NCI-H748 (cell line): ENCODE data around the gene NOP10.
"Not testable (repeated sequence)": the region's sequence is repeated elsewhere in the genome, so short reads cannot be mapped to it uniquely, and the experiment has no call there.

Experiments
- DNase-seq: peaks from one replicate; lab custom pipeline; 2025; ENCODE audit not compliant: unreplicated experiment; lab: John Stamatoyannopoulos, UW

NOP10 gene

DNA sequence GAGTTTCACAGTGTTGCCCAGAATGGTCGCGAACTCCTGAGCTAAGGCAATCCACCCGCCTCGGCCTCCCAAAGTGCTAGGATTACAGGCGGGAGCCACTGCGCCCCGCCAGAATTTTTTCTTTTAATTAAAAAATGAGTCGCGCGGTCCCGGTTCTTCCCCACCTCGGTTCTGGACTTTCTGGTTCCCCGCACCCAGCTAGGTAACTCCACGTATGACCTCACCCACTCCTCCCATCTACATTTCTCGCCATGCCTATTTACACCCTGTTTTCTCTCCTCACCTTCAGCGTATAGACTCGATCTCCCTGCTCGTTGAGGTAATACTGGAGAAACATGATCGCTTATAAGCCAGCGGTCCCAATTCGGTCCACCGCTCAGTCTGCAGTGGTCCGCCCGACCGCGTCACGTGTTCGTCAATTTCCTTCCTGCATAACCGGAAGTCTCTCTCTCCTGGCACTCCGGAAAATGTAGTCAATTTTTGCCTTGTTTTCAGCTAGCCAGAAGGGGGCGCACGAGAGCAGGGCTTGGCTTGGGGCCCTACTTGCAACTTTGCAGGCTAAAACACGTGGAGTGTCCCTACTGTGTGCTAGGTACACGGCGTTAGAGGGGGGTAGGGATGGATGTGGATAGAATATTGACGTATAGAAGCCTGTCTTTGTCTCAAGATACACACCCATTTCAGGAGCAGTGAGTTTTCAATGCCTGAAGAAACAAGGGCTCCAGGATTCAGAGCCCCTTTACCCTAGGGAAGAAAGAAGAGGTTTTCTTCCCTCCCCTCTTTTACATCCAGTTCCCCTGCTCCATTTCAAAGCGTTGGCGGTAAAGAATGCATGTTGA lies at the start of gene NOP10, which contains the start of gene NUTM1:
TSS of gene NOP10 (minus strand) at position 400 of the 839 bp plus-strand sequence. CDS start at position 337, 63 bp downstream.
TSS of gene NUTM1 (plus strand) at position 579 of the 839 bp plus-strand sequence. CDS start 382 bp downstream, outside the sequence.
- DNase-seq, result peak; percentile 90

DNA sequence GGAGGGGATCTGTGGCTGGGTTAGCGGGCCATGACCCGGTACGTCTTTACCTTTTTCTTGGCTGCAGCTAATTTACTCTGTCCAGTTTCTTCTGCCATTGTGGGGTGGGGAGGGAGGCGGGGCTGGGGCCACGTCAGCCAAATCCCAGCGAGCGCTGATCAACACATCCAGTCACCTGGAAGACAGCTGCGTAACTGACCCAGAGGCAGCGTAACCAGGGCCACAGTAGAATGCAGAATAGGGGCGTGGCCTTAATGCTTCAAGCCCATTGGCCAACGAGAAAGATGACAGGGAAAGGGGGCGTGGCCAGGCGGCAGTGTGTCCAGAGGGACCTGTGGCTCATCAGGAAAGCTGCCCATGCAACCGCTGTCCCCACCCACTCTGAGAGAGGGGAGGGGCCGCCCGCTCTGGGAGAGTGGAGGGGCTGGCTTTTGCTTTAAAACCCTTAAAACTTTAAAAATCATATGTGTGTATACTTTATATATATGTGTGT lies 46.7 kb upstream of the NOP10 start:
- not testable (repeated sequence) for DNase-seq

DNA sequence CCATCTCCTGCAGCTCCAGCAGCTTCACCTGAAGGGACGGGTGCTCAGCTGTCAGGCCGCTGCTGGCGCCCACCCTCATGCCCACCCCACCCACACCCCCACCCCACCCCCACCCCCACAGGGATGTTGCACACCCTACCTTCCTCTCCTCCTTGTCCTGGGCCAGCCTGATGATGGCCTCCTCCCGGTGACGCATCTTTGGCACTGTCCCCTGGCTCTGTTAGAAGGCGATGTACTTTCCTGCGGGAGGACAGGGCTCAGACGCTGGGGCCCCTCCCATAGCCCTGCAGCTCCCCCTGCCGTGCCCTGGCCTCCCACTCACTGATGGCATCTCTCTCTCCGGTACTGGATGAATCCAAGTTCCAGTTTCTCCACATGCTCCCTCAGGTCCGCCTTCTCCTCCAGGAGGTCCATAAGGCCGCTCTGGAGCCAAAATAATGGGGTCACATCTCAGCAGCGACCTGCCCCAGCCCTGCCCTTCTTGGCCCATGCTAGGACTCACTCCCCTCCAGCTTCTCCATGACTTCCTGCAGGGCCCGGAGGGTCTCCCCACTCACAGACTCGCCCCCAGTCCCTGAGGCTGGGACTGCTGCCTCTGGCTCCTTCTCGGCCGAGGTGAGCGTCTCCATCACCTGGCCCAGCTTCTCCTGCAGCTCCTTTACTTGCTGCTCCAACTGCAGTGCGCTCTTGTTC lies 39.0 kb upstream of the NOP10 start:
- not testable (repeated sequence) for DNase-seq

DNA sequence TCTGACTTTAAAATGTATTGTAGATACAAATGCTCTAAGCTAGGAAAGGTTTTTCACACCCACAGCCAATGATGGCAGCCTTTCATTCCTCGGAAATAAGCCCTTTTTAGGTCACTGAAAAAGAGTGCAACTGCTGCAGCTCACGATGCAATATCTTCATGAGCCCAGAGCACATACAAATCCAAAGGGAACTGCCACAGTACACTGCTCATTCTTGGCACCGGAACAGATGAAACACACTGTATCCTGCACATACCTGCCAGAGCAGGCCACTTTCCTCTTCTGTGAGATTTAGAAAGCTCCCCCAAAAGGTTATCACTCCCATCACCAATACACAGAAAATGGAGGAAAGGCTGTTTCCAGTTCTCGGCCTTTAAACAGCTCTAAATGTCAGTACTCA lies 37.6 kb upstream of the NOP10 start:
- DNase-seq, result not testable (repeated sequence)

DNA sequence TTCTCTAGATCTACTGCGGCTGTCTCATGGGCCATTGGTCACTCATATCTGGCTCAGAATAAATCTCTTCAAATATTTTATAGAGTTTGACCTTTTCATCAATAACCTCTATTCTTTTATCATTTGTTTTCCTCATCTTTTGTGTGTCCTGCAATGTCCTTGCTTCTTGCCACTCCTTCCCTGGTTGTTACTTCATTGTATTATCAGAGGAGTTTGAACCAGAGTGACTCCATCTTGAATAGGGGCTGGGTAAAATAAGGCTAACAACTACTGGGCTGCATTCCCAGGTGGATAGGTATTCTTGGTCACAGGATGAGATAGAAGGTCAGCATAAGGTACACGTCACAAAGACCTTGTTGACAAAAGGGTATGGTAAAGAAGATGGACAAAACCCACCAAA lies 33.9 kb upstream of the NOP10 start:
- DNase-seq, result no peak

DNA sequence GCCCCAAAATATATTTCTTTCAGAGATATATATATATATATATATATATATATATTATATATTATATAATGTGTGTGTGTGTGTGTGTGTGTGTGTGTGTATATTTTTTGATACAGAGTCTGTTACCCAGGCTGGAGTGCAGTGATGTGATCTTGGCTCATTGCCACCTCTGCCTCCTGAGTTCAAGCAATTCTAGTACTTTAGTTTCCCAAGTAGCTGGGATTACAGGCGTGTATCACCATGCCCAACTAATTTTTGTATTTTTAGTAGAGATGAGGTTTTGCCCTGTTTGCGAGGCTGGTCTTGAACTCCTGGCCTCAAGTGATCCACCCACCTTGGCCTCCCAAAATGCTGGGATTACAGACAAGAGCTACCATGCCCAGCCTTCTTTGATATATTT lies 32.6 kb upstream of the NOP10 start:
- not testable (repeated sequence) for DNase-seq

DNA sequence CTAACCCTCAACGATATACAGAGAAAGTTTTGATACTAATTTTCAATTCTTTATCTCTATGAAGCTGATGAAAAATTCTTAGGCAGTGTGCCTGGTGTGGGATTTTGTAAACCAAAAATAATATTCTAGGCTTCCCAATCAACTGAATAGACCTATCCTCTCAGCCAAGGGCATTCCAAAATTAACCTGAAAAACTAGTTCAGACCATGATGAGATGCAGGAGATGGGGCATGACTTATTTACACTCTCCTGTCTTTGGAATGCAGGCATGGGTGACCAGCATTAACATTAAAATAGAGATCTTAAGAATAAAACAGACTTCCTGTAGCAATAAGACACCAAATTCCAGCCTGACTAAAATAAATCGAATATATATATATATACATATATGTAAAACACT lies 31.9 kb upstream of the NOP10 start:
- DNase-seq, result no peak

DNA sequence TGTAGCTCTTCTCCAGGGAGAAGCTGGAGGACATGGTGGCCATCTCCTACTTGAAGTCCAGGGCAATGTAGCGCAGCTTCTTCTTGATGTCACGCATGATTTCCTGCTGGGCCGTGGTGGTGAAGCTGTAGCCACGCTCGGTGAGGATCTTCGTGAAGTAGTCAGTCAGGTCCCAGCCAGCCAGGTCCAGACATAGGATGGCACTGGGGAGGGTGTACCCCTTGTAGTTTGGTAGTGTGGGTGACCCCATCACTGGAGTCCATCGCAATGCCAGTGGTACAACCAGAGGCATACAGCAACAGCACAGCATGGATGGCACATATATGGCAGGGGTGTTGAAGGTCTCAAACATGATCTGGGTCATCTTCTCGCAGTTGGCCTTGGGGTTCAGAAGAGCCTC lies 31.0 kb upstream of the NOP10 start:
- no peak for DNase-seq

DNA sequence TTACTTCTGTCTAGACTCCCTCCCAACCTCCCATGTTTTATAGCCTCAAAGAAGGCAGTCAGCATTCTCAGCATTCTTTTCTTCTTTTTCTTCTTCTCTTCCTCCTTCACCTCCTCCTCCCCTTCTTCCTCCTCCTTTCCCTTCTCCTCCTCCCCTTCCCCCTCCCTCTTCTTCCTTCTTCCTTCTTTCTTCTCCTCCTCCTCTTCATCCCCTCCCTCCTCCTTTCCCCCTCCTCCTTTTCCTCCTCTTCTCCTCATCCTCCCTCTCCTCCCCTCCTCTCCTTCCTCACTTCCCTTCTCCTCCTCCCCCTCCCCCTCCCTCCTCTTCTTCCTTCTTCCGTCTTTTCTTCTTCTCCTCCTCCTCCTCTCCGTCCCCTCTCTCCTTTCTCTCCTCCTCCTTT lies 27.7 kb upstream of the NOP10 start:
- DNase-seq, result no peak

DNA sequence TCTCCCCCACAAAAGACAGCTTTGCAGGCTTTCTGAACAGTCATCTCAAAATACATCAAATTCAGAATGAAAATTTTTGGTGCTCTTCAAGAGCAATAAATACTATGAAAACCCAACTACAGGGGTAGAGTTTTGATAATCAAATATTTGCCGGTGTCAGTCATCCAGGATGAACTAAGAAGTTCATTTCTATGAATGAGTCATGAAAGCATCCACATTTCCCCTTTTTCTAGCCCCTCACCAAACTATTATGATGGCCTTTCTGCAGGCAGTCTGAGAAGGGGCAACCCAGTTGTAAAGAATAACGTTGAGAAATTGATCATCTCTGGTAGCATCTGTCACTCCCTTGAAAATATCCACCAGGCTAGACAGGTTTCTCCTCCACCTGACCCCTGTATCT lies 27.2 kb upstream of the NOP10 start:
- no peak for DNase-seq

DNA sequence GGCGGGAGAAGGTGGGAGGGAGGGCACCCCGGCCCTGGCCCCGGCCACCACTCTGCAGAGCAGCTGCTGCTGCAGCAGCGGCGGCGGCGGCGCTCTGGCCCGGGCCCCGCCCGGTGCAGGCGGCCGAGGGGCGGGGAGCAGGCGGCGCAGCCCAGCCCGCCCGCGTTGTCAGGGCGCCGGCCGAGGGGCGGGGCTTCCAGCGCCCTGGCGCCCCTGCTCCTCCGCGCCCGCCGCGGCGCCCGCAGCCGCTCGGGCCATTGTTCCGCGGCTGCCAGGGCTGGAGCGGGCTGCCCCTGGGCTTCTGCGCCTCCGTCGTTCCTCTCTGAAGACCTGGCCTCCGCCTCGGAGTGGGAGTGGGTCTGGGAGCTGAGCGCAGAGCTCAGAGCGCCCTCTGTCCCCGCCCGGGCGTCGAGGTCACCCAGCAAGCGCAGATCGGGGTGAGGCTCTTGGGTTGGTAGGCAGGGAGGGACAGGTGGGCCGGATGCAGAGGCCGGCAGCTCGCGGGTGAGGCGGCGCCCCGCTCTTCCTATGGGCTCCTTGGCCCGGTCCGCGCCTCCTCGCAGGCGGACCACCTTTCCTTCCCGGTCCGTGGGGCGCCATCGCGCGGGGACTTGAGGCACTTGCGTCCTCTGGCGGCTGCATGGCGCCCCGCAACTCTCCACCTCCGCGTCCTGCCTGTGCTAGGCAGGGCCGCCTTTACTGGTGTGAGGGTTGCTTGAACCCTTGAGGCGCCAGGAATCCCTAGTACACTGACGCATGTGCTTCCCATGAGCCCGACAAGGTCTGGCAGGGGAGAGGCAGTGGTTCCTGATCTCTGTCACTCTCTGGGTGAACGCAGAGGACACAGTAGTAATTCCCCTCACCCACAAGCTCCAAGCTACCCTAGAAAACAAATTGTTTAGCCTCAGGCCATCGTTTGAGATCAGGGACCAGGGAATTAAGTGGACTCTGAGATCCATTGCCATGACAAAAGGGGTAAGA lies 24.5 kb upstream of the NOP10 start, which contains the start of gene LPCAT4:
TSS of gene LPCAT4 (minus strand) at position 96 of the 981 bp plus-strand sequence. CDS start 96 bp downstream, outside the sequence.
- peak; percentile 88 for DNase-seq

DNA sequence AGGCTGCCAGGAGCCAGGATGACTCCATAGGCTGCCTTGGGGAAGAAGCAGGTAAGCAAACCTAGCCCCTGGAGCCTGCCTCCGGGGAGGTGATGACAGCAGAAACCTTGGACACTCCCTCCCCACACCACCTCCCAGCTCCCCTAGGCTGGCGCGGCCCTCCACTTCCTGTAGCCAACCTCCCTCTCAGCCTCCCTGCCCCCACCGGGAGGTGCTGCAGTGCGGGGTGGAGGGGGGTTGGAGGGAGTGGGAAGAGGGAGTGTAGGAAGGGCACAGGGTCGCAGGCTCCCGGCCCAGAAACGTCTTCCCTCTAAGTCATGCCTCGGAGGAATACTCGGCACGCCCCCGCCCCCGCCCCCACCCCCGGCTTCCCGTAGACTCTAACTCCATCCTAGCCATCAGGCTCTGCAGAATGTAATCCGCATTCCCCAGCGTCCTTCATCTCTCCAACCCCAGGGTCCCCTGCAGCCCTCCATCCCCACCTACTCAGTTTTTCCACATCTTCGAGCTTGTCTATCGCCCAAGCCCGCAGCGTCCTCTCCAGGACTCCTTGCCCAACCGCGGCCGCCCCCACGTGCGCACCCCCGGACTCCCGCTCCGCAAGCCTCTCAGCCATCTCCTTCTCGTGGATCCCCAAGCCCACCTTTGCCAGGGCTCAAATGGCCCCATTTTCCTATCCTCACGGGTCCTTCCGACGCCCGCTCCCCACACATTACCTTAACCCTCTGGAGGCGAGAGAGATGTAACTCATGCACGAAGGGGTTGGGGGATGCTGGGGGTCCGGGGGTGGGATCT lies 23.5 kb upstream of the NOP10 start:
- peak; percentile 81 for DNase-seq

DNA sequence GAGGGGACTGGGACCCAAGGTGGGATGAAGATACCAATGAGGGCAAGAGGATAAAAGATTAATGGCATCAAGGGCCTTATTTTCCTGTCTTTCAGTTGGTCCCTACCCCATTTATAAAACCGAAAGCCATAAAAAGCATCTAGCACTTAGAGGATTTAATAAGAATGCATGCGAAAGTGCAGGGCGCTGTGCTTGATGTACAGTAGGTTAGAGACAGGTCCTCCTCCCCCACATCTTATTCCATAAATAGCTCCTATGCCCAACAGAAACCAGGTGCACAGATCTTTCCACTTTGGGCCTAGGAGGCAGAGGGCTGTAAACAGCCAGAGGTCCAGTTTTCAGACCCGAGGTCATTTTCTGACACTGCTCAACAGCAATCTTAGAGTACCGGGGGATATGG lies 22.9 kb upstream of the NOP10 start:
- DNase-seq, result no peak

DNA sequence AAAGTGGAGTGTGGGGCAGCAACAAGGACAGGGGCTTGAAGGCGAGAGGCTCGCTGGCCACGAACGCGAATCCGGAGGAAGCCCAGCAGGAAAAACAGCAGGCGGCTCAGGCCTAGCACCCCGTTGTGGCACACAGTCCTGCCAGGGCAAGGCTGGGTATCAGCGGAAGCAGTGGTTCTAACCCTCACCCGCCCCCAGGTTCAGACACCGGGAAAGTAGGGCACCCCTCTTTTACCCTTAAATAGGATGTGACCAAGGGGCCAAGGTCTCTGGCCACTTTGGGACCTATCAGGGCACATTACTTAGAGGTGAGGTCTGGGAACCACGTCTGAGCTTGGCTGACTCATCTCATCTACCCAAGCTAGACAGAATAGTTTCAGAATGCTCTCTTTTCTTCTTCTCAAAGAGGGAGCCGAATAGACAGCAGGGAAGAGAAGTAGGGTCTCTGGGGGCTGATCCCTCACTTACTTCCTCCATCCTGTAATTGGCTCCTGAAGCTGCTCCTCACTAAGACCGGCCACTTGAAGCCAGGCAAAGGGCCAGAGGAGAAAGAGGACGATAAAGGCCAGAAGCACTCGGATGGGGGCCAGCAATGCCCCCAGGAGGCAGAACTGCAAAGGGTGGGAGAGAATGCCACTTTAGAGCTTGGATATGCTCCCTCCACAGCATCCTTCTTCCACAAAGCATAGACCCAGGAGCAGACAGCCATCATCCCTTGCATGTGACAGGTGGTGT lies 22.3 kb upstream of the NOP10 start:
- DNase-seq, result no peak

DNA sequence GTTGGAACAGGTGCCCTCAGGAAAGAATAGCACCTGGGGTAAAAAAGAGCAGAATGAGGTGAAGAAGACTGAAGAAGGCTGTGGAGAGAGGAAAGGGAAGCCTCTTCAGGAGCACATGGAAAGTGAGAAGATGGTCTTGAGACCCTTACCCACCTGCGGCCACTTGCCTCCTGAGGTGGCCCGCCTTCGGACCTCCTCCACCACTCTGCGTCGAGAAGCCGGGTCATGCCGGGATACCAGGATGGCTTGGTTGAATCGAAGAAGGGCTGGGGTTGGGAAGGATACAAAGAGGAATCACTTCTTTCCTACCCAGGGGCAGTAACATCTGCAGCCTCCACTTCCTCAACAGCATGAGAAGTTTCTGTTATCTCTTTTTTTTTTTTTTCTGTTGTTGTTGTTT lies 21.1 kb upstream of the NOP10 start:
- DNase-seq, result no peak

DNA sequence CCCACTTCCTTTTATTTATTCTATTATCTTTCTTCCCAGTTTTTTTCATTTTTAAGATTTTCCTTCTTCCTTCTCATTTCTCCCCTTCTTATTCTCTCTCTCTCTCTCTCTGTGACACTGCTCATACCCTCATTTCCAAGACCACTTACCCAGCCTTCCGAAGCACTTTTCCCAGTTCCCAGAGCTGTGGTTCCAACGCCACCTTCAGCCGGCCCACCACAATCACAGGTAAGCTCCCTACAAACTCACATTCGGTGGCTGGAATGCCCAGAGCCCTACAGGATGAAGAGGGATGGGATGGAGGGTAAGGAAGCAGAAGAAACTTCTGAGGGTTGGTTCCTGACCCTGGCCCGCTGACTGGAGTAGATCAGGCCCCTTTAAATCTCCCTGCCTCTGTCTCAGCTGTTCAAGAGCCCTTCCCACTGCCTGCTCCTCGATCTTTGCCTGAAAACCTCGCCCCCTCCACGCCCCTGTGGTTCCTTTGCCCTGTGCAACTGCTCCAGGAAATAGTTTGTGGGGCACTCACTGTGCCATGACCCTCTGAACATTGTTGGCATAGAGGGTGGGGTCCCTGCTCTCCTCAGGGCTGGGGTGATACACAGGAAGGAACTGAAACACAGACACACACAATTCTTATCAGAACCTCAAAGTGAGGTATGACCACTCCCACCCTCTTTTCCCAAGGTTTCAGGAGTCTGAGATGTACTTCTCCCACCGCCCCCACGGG lies 19.3 kb upstream of the NOP10 start:
- no peak for DNase-seq

DNA sequence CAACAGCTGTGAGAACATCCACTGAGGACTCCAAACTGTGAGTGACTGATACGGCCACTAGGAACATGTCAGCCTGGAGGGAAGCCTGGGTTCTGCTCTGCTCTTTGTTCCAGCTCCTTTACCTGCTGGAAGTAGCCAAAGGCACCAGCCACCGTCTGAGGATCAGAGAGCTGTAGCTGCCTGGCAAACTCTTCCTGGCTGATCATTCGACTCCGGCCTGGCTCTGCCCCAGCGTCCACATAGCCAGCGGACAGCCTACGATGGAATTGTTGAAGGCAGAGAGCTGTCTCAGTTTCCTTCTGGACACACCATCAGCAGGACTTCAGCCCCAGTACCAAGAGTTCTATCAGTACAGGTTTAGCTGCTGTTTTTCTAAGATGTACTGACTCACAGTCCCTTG lies 18.3 kb upstream of the NOP10 start:
- no peak for DNase-seq

DNA sequence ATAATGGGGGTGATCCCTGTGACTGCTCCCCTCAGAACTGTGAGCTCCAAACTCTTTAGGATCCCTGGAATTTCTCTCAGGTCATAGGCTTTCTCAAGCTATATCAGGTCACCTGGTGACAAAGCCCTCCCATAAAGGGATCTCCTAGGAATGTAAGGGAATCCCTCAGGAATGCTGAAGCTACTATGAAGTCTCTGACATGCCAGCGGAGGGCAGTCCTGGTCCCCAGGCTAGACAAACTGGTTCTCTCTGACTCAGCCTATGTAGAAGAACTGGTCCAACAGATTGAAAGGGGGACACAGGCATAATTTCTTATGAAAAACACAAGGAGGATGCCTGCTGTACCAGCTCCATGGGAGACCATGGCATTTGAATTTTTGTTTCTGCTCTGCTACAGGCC lies 17.4 kb upstream of the NOP10 start:
- DNase-seq, result no peak

DNA sequence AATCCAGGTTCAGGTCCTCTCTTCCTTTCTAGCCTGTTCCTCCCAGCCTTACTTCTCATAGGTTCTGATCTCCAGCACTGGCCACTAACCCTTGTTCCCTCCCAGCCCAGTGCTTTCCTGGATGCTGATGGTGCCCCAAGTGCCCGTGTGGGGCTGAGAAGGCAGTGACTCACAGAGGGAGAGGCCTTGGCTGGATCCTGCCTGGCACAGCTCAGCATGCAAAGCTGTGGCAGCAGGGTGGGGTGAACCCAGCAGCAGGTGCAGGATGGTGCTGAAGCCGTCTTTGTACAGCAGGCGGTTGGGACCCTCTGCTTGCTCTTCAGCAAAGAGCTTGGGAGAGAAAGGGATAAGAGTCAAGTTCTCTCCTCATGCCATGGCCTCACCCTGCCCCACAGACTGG lies 16.5 kb upstream of the NOP10 start:
- DNase-seq, result no peak
